HepG2 (cell line): ENCODE results near the gene DLAT.

Experiments used
- ATF7 ChIP-seq, 2 experiments: fragments of 450-650 bp in 1 of 2; sonication (generic) in 1 of 2; formaldehyde crosslinking in 1 of 2; IDR thresholded peaks; 2 replicates each; pipeline versions ENCODE4 v1.4.0 to v1.6.1; 2016 to 2020; ENCODE audit warnings: antibody characterized with exemption in 1 of 2, mild to moderate bottlenecking in 1 of 2, missing genetic modification reagents in 1 of 2
- CHCHD3 ChIP-seq: sonication (generic); formaldehyde crosslinking; IDR thresholded peaks from 2 replicates; pipeline ENCODE4 v1.8.0; 2022; ENCODE audit warnings: mild to moderate bottlenecking, missing genetic modification reagents, moderate library complexity
- JUND ChIP-seq: sonication (generic); formaldehyde crosslinking; IDR thresholded peaks from 2 replicates; pipeline ENCODE4 v1.8.0; 2022; ENCODE audit warnings: mild to moderate bottlenecking, missing genetic modification reagents
- SIX4 ChIP-seq: sonication (generic); formaldehyde crosslinking; IDR thresholded peaks from 2 replicates; pipeline ENCODE4 v1.4.0; 2020; ENCODE audit warnings: missing genetic modification reagents
- SP1 ChIP-seq, 2 experiments: fragments of 450-650 bp in 1 of 2; sonication (generic) in 1 of 2; formaldehyde crosslinking in 1 of 2; IDR thresholded peaks; 2 replicates each; pipeline versions ENCODE4 v1.4.0 to v1.6.1; 2016 to 2020; ENCODE audit warnings: missing genetic modification reagents in 1 of 2
- TCF7L2 ChIP-seq: IDR thresholded peaks from 2 replicates; pipeline ENCODE4 v1.6.1; 2011; ENCODE audit warnings: mild to moderate bottlenecking, low read depth, low read length, moderate library complexity
- ZFP82 ChIP-seq: sonication (generic); formaldehyde crosslinking; IDR thresholded peaks from 2 replicates; pipeline ENCODE4 v1.5.1; 2020; ENCODE audit warnings: mild to moderate bottlenecking, missing genetic modification reagents, borderline replicate concordance
- ZNF232 ChIP-seq: sonication (generic); formaldehyde crosslinking; IDR thresholded peaks from 2 replicates; pipeline ENCODE4 v1.4.0; 2020; ENCODE audit warnings: missing genetic modification reagents, borderline replicate concordance

GRCh38 chr11:111982019-111982464 lies 43.2 kb upstream of the DLAT start:
- TF ChIP-seq ZFP82 (no peak), JUND (CRISPR knock-in tag) (no peak), TCF7L2 (no peak), SP1 (IDR thresholded peaks at IDR 0.05) (no peak), SP1 (CRISPR knock-in tag; IDR thresholded peaks at IDR 0.05) (no peak), ZNF232 (CRISPR knock-in tag) (no peak), CHCHD3 (CRISPR knock-in tag) (no peak), SIX4 (CRISPR knock-in tag) (no peak), ATF7 (IDR thresholded peaks at IDR 0.05) (no peak), ATF7 (CRISPR knock-in tag; IDR thresholded peaks at IDR 0.05) (no peak)
